Chondrocyte (in vitro differentiated cells): ENCODE data around the gene AGBL2. TPM values are rescaled to one million over a fixed set of nuclear protein-coding genes. Genes with fewer than 3 reads are reported as not detected.
"Not testable (repeated sequence)": the region's sequence is repeated elsewhere in the genome, so short reads cannot be mapped to it uniquely, and the experiment has no call there.

Source experiments
- DNase-seq: peaks from one replicate; pipeline ENCODE4 v3.0.0; 2021; ENCODE audit warnings: mixed read lengths, low spot score
- H3K27ac Mint-ChIP-seq: one replicate; pipeline ENCODE4 v1.8.0; 2021; ENCODE audit warnings: mild to moderate bottlenecking, moderate library complexity, mixed read lengths; ENCODE audit not compliant: unreplicated experiment
- H3K27me3 Mint-ChIP-seq: 2 replicates; pipeline ENCODE4 v1.8.0; 2021; ENCODE audit warnings: low read depth, mixed read lengths
- H3K36me3 Mint-ChIP-seq: 2 replicates; pipeline ENCODE4 v1.8.0; 2021; ENCODE audit warnings: low read depth, mixed read lengths
- H3K4me1 Mint-ChIP-seq: 2 replicates; pipeline ENCODE4 v1.8.0; 2021; ENCODE audit warnings: low read depth, mild to moderate bottlenecking, mixed read lengths
- H3K4me3 Mint-ChIP-seq: one replicate; pipeline ENCODE4 v1.8.0; 2021; ENCODE audit warnings: mild to moderate bottlenecking, moderate library complexity, mixed read lengths; ENCODE audit not compliant: unreplicated experiment
- H3K9me3 Mint-ChIP-seq: 2 replicates; pipeline ENCODE4 v1.8.0; 2021; ENCODE audit warnings: low read depth, mixed read lengths
- CTCF ChIP-seq: fragments of 200-600 bp; sonication (generic); IDR thresholded peaks from 2 replicates; pipeline ENCODE4 v1.5.0; 2021; ENCODE audit warnings: antibody characterized with exemption, mild to moderate bottlenecking, moderate library complexity
- total RNA-seq: library from RNA; stranded (reverse); gene quantifications from 3 replicates; pipeline ENCODE4 v1.2.1, GENCODE V29; 2021

AGBL2 gene
- total RNA-seq, 1 donor from 2014 or later, result 0.40 TPM

- Mint-ChIP-seq H3K4me1 (no peaks in the 10 kb centered on the region), H3K27me3 (peaks cover 3% of the 10 kb centered on the region), H3K9me3 (peaks cover 2% of the 10 kb centered on the region), H3K4me3 (no peak overlapping the region), H3K27ac (no peak overlapping the region), H3K36me3 (peaks cover 2% of the 10 kb centered on the region)
- no peak for TF ChIP-seq CTCF
- no peak for DNase-seq
Measured at GRCh38 chr11:47688991-47689390, 26.2 kb downstream of the AGBL2 start.

- no peak for TF ChIP-seq CTCF
- Mint-ChIP-seq H3K27me3 (peaks cover 3% of the 10 kb centered on the region), H3K27ac (no peak overlapping the region), H3K36me3 (peaks cover 2% of the 10 kb centered on the region), H3K4me3 (no peak overlapping the region), H3K9me3 (peaks cover 2% of the 10 kb centered on the region), H3K4me1 (no peaks in the 10 kb centered on the region)
- DNase-seq, result no peak
Measured at GRCh38 chr11:47688111-47688510, 27.1 kb downstream of the AGBL2 start.

- not testable (repeated sequence) for H3K27me3 Mint-ChIP-seq
Measured at GRCh38 chr11:47686704-47687103, 28.5 kb downstream of the AGBL2 start.

GRCh38 chr11:47686151-47686550 is 29.0 kb downstream of the AGBL2 start:
- Mint-ChIP-seq H3K4me3 (no peak overlapping the region), H3K27me3 (no peaks in the 10 kb centered on the region), H3K27ac (no peak overlapping the region), H3K36me3 (peaks cover 2% of the 10 kb centered on the region), H3K4me1 (no peaks in the 10 kb centered on the region), H3K9me3 (peaks cover 2% of the 10 kb centered on the region)
- TF ChIP-seq CTCF, result no peak
- DNase-seq, result no peak

More at GRCh38 chr11:47686704-47687103, 28.5 kb downstream of the AGBL2 start:
- not testable (repeated sequence) for DNase-seq, H3K27ac Mint-ChIP-seq, H3K36me3 Mint-ChIP-seq, H3K9me3 Mint-ChIP-seq, H3K4me3 Mint-ChIP-seq, H3K4me1 Mint-ChIP-seq

GRCh38 chr11:47675851-47676250 is 39.3 kb downstream of the AGBL2 start:
- no peak overlapping the region for H3K27ac Mint-ChIP-seq
- H3K36me3 Mint-ChIP-seq, result no peaks in the 10 kb centered on the region
- no peak overlapping the region for H3K4me3 Mint-ChIP-seq
- DNase-seq, result peak; percentile 26
- H3K4me1 Mint-ChIP-seq, result no peaks in the 10 kb centered on the region
- H3K9me3 Mint-ChIP-seq, result no peaks in the 10 kb centered on the region
- no peaks in the 10 kb centered on the region for H3K27me3 Mint-ChIP-seq
- TF ChIP-seq CTCF, result no peak

GRCh38 chr11:47672283-47672730 is 42.9 kb downstream of the AGBL2 start:
- Mint-ChIP-seq H3K27ac (no peak overlapping the region), H3K4me3 (no peak overlapping the region), H3K36me3 (no peaks in the 10 kb centered on the region), H3K9me3 (no peaks in the 10 kb centered on the region), H3K27me3 (no peaks in the 10 kb centered on the region), H3K4me1 (peaks cover 3% of the 10 kb centered on the region)
- DNase-seq, result peak; percentile 7
- no peak for TF ChIP-seq CTCF
